NCI-H345 (cell line): ENCODE results near the gene RBBP7.
A peak's percentile ranks its signal among the peaks of the same experiment; 100 is the strongest.

ENCODE experiments used
- DNase-seq: peaks from one replicate; lab custom pipeline; 2025; lab: John Stamatoyannopoulos, UW

The RBBP7 gene

DNA sequence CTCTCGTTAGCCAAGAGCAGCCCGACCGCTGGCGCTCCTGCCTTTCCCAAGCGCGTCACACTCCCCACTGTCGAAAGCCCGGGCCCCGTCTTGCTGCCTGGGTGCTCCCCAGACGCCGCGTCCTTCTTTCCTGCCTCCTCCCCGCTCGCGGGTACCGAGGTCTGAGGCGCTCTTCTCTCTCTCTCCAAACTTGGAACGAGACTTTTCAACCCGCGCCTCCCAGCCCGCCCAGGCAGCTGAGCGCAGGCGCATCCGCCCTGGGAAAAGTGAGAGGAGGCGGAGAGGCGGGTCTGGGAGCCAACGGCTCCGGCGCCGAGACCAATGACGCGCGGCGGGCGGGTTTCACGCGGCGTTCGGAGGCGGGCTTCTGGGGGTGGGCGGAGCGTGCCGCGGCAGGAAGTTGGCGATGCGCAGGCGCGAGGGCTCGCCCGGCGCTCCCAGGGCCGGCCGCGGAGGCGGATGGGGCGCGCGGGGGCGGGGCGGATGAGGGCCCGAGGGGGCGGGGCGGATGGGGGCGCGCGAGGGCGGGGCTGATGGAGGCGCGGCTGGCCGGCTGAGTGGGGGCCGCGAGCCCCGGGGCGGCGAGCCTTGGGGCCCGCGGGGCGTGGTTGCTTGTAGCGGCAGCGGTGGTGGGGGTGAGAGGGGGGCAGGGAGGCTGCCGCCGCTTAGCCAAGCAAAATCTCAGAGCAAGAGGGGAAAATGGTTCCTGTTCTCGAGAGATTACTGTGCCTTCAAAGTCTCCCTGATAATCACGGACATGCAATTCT is at the start of gene RBBP7:
TSS of gene RBBP7 (minus strand) at position 268 of the 767 bp plus-strand sequence. CDS start 309 bp downstream, outside the sequence.
- DNase-seq: peak; percentile 95

GRCh38 chrX:16918979-16919378 is 48.8 kb upstream of the RBBP7 start:
- no peak for DNase-seq

GRCh38 chrX:16917120-16917519 is 47.0 kb upstream of the RBBP7 start:
- DNase-seq: no peak

DNA sequence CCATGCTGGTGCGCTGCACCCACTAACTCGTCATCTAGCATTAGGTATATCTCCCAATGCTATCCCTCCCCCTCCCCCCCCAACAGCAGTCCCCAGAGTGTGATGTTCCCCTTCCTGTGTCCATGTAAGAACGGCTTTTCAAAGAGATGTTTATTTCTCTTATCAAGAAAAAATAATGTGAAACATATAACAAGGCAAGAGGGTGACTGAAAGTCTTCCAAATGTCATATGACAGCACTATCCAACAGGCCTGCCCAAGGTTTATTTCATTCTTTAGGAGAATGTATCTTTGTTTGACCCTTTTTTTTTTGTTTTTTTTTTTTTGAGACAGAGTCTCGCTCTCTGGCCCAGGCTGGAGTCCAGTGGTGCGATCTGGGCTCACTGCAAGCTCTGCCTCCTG is 46.4 kb upstream of the RBBP7 start:
- no peak for DNase-seq

GRCh38 chrX:16914058-16914457 is 43.9 kb upstream of the RBBP7 start:
- no peak for DNase-seq

DNA sequence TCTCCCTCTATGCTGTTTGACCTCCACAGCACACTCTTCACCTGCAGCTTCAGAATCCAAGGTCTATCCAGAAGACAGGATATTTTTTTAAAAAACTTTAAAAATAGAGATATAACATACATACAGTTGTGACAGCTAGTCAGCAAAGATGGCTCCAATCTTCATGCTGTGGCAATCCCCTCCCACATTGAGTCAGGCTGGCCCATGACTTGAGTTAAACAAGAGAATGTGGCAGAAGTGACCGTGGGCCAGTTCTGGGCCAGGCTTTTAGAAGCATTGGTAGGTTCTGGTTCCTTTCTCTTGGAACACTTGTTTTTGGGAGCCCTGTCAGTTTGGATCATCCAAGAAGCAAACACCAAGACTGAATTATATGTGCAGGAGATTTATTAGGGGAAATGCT is 40.2 kb upstream of the RBBP7 start:
- DNase-seq: no peak

DNA sequence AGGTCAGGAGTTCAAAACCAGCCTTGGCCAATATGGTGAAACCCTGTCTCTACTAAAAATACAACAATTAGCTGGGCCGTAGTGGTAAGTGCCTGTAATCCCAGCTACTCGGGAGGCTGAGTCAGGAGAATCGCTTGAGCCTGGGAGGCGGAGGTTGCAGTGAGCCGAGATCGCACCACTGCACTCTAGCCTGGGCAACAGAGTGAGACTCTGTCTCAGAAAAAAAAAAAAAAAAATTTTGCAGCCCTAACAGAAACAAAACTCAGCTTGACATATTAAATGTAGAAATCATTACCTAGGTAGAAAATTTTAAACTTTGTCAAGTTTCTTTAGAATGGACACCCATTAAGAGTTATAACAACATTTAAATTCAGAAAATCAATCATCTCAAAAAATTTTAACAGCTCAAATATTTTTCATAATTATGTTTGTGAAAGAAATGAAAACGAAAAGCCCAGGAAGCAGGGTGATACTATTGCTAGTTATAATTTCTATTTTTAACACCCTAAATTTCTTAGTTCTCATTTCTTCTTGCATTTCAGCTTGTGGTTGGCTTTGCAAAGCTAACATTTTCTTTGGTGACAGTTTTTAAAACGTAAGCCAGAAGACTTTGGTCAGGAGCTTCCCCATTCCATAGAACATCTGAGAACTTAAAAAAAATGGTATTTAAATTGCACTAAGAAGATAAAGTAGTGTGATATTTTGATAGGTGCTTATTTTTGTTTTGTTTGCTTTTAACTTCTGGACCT is 33.3 kb upstream of the RBBP7 start:
- DNase-seq: no peak

- DNase-seq: no peak
These were observed 27.3 kb upstream of the RBBP7 start for GRCh38 chrX:16897445-16897844.

DNA sequence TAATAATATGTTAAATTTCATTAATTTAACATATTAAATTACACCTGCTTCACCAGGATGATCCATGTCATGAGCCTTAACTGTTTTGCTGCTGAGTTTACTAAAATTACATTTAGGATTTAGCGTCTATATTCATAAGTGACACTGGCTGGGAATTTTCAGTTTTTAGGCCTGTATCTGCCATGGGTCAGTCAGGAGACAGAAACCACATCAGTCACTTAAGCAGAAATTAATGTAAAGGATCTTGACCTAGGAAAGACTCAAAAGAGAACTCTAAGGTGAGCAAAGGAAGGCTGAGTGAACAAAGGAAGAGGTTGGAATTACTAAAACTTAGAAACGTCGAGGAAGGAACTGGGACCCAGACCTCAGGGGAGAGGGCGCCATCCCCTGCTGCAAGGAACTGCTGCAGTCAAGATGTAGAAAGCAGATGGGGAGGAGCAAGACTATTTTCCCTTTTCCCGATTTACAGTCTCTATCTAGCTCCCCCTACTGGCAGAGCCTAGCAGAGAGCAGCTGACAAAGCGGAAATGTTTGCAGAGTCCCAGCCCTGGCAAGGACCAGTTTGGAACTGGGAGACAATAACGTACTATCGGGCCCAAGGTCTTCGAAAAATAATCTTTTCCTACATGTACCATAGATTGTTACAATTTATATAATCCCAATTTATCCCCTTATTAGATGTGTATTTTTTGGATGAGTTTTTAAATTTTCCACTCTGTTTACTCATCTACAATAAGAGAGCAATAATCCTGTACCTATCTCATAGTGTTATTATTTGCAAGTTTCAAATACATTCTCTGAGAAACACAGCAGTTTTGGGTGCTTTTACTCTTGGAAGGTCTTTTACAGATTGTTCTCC is 22.6 kb upstream of the RBBP7 start:
- peak; percentile 58 for DNase-seq

- no peak for DNase-seq
These were observed 15.5 kb upstream of the RBBP7 start for GRCh38 chrX:16885628-16886027.

GRCh38 chrX:16883487-16883804 is 13.3 kb upstream of the RBBP7 start:
- no peak for DNase-seq

GRCh38 chrX:16882702-16883486 is 12.7 kb upstream of the RBBP7 start:
- peak; percentile 84 for DNase-seq

DNA sequence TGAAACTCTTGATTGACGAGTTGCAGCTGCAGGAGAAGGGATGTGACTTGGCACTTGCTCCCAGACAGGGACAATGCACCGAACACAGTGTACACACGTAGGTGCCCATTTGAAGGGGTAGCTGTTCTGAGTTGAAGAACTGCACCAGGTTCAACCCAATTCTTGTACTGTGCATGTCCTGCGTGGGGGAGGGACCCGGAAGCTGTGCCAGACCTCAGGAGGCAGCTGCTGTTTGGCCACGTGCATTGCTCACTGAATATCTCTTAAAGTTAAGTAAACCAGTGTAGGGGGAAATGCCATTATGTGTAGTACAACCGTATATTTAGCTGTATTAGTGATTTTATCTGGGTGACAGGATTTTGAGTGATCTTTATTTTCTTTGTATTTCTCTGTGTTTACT is 12.0 kb upstream of the RBBP7 start:
- DNase-seq: peak; percentile 27

DNA sequence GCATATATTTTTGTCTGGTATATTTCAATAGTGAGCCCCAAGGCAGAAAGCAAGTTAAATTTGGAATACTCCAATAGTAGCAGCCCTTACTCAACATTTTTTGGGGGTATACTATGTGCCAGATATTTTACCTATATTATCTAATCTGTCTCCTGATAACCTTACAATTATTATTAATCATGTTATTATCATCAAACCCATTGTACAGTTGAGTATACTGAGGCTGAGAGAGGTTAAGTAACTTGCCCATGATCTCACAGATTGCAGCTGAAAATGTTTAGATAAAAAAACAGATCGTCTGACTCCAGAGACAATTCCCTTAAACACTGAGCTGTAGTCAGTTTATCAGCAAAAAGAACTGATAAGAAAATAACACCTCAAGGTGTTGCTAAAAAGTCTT is 6.5 kb upstream of the RBBP7 start:
- no peak for DNase-seq

- DNase-seq: no peak
These were observed 4.4 kb upstream of the RBBP7 start for GRCh38 chrX:16874458-16875095.

- no peak for DNase-seq
These were observed 2.9 kb upstream of the RBBP7 start for GRCh38 chrX:16873106-16873505.

DNA sequence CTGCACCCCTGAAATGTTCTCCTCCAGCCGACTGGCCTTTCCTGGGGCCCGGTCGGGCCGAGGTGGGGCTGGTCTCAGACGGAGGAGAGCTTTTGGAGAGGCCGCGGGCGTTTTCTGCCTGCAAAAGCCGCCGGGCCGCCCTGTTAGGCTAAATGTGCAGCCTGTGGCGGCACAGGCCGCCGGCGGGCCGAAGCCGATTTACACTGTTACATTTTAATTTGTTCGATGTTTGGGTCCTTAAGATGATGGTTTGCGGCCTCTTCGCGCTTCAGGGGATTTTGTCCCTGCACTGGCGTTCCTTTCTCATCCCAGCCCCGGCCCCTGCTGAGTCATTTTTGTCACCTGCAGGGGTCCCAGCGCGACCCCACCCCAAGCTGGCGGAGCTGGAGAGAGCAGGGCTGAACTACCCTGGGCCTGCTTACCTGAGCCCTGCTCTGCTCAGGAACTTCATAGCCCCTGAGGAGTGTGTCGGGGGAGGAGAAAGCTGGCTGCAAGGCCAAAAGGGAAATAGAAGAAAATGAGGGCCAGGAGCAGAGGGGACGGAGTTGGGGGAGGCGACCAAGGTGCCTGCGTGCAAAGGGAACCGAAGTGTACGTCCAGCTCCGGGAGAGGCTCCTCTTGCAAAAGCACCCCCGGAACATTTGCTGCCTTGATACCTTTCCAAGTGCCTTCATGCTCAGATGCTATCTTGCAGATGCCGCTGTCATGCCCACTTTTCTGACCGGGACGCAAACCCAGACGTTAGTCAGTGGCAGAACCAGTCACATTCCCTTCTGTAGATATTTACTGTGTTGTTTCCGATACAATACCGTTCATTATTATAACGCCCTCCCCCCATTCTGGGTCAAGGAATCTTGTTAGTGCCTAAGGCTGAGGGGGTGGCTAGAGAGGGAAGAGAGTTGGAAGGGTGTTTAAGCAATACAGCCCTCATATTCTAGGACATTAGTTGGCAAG is 977 bp upstream of the RBBP7 start:
- DNase-seq: no peak

DNA sequence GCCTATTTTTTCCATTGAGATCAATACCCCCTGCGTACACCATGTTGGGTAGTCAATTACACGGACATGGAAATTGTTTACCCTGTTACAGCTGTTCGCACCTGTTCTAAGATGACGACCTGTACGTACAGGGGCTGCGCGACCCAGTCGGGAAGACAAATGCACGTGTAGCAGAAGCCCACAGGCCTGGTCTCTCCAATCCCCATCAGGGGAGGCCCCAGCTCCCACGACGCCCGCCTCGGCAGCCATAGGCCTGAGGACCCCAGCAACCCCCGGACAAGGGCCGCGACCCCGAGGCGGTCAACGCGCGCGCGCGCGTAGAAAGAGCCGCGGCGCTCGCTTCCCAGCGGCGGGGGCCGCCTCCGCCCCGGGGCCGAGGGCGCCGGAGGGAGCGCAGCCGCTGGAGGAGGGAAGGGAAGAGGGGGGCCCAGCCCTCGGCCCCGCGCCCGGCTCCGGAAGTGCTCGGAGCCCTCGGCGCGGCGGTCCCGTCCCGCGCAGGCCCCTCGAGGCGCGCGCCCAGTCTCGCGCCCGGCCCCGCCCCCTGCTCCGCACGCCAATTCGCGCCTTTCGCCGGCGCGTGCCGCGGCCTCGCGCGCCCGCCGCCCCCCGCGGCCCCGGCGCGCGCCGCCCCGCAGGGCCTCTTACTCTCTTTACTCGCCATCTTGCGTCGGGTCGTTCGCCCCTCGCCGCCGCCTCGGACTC is 618 bp downstream of the RBBP7 start:
- peak; percentile 66 for DNase-seq

DNA sequence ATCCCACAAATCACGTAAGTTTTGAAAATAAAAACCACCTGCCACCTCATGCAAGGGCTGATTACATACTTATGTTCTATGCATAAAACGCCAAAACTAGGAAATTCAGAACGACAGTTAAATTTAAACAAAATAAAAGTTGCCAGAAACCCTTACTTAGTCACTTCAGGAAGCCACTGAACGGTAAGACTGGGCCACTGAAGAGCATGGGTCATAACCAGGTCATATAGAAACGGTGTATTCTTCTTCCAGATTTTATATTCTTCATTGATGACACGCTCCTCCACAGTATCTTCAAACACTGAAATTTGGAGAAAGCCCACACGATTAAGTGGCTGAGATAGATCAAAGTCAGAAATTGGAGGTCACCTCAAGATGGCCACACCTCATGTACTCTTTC is 1.2 kb downstream of the RBBP7 start:
- no peak for DNase-seq

- no peak for DNase-seq
These were observed 2.2 kb downstream of the RBBP7 start for GRCh38 chrX:16867947-16868346.
